Fibroblast of lung (primary cell): ENCODE results near the gene USP16.

ENCODE experiments used
- CTCF ChIP-seq, 2 donors: IDR thresholded peaks in 1 of 2; conservative IDR thresholded peaks in 1 of 2; 1 replicate in 1 of 2; 2 replicates in 1 of 2; pipeline ENCODE4 v1.5.1; 2011 to 2012; ENCODE audit warnings: low read length in 2 of 2, control low read depth in 1 of 2, inconsistent platforms in 1 of 2, low read depth in 1 of 2, mild to moderate bottlenecking in 1 of 2
- EZH2 ChIP-seq: IDR thresholded peaks from 2 replicates; pipeline ENCODE4 v1.5.1; 2012; ENCODE audit warnings: low read length, control low read depth, mild to moderate bottlenecking; ENCODE audit errors: missing control alignments

GRCh38 chr21:29075706-29076466 lies 51.4 kb downstream of the USP16 start:
- TF ChIP-seq EZH2 (no peak), CTCF (conservative IDR thresholded peaks at IDR 0.05 in 1 of 2, IDR thresholded peaks at IDR 0.05 in 1 of 2; ENCODE audit: low read depth in 1 of 2, low read length in 2 of 2) (no peak)
